ENCODE data around the gene NEGR1. TPM values are rescaled to one million over a fixed set of nuclear protein-coding genes. Genes with fewer than 3 reads are reported as not detected.

Gene NEGR1
- total and polyA plus RNA-seq, 9 of the 15 experiments (the other 6 are each of a cell fraction or from before 2014, with no cell fraction given): not detected

DNA sequence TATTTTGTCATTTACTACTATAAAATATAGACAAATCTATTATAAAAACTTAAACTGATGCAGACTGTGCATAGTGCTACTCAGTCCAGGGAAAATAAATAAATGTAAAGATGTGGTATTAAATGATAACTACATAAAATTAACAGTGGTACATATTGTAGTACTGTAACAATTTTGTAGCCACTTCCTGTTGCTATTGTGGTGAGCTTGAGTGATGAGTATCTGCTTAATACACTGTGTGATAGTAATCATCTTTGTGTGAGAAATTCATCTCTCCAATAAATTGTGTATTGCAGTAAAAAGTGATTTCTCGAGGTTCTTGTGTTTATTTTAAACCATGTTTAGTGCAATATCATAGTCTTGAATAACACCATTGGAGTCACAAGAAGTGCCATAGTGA is 848.1 kb downstream of the NEGR1 start (continued):
- TF ChIP-seq CHAMP1 (IDR thresholded peaks at IDR 0.05): no peak
- no peak for TF ChIP-seq MTA3 (IDR thresholded peaks at IDR 0.05; ENCODE audit: borderline replicate concordance)
- TF ChIP-seq BCL6 (CRISPR knock-in tag; IDR thresholded peaks at IDR 0.05): no peak

GRCh38 chr1:71428029-71428428 is 854.3 kb downstream of the NEGR1 start:
- Histone ChIP-seq H3K36me3 (ENCODE audit: control insufficient read depth, insufficient read depth, low read length) (no peaks in the 10 kb centered on the region), H3K4me3 (no peak overlapping the region), H2AFZ (ENCODE audit: low read depth, low read length) (no peak overlapping the region), H3K79me2 (ENCODE audit: control insufficient read depth, insufficient read depth, low read length) (no peaks in the 10 kb centered on the region), H3K27ac (ENCODE audit: extremely low read depth, low read depth, low read length) (no peak overlapping the region), H4K20me1 (replicated peaks; ENCODE audit: control insufficient read depth, insufficient read depth, low read length) (no peaks in the 10 kb centered on the region), H3K9ac (ENCODE audit: insufficient read depth in 1 of 2, low read depth in 2 of 2, low read length in 2 of 2) (no peak overlapping the region), H3K4me2 (ENCODE audit: insufficient read depth, low read length) (no peak overlapping the region), H3K9me3 (replicated peaks; ENCODE audit: control insufficient read depth, insufficient read depth, low read depth, low read length) (no peaks in the 10 kb centered on the region), H3K4me1 (replicated peaks in 1 of 2; ENCODE audit: control insufficient read depth in 2 of 2, insufficient read depth in 2 of 2, low read length in 2 of 2) (no peaks in the 10 kb centered on the region), H3K9me1 (ENCODE audit: control insufficient read depth, insufficient read depth, low read length) (no peaks in the 10 kb centered on the region), H3K27me3 (ENCODE audit: control insufficient read depth in 2 of 2, insufficient read depth in 2 of 2, low read length in 2 of 2) (no peaks in the 10 kb centered on the region)
- no peak for DNase-seq (ENCODE audit: extremely low read depth in 1 of 4, low spot score in 3 of 4)
- ChIA-PET CTCF (ENCODE audit: low intra/inter-chr PET ratio) (no interaction called here), POLR2A (no interaction called here)
- BruUV-seq (replicated peaks): no TSS peak
- intact Hi-C loops (cut with micrococcal nuclease): no loop called here
- no peak for FAIRE-seq
- in situ Hi-C loops (cut with MboI): no loop called here
- 0% methylated on average over 1 of the region's 1 CpG for WGBS (ENCODE audit: insufficient coverage, low coverage, missing lambda C conversion rate)
- no peak for ATAC-seq
- TF ChIP-seq, protein P1, sequence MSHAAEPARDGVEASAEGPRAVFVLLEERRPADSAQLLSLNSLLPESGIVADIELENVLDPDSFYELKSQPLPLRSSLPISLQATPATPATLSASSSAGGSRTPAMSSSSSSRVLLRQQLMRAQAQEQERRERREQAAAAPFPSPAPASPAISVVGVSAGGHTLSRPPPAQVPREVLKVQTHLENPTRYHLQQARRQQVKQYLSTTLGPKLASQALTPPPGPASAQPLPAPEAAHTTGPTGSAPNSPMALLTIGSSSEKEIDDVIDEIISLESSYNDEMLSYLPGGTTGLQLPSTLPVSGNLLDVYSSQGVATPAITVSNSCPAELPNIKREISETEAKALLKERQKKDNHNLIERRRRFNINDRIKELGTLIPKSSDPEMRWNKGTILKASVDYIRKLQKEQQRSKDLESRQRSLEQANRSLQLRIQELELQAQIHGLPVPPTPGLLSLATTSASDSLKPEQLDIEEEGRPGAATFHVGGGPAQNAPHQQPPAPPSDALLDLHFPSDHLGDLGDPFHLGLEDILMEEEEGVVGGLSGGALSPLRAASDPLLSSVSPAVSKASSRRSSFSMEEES (CRISPR knock-in tag; IDR thresholded peaks at IDR 0.05): no peak
- TF ChIP-seq PTBP1 (IDR thresholded peaks at IDR 0.05; ENCODE audit: low read depth, low read length) (no peak), RREB1 (CRISPR knock-in tag; IDR thresholded peaks at IDR 0.05) (no peak), CCAR2 (IDR thresholded peaks at IDR 0.05; ENCODE audit: low read depth, low read length) (no peak)
- TF ChIP-seq, protein P2, sequence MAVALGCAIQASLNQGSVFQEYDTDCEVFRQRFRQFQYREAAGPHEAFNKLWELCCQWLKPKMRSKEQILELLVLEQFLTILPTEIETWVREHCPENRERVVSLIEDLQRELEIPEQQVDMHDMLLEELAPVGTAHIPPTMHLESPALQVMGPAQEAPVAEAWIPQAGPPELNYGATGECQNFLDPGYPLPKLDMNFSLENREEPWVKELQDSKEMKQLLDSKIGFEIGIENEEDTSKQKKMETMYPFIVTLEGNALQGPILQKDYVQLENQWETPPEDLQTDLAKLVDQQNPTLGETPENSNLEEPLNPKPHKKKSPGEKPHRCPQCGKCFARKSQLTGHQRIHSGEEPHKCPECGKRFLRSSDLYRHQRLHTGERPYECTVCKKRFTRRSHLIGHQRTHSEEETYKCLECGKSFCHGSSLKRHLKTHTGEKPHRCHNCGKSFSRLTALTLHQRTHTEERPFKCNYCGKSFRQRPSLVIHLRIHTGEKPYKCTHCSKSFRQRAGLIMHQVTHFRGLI (CRISPR knock-in tag; IDR thresholded peaks at IDR 0.05): no peak
